Measurements from ENCODE around the gene CTDSP2. TPM values are rescaled to one million over a fixed set of nuclear protein-coding genes. Genes with fewer than 3 reads are reported as not detected.

Gene CTDSP2
- total RNA-seq, 1 experiment from 2014 or later, result 82.7 TPM

GRCh38 chr12:57854965-57855364, 8.4 kb upstream of the CTDSP2 start:
- H3K27ac ChIP-seq (ENCODE audit: low read depth, low read length), result no peak overlapping the region
- BruUV-seq (replicated peaks), result no TSS peak
- intact Hi-C loops (cut with micrococcal nuclease), result no loop called here
- no peaks in the 10 kb centered on the region for H3K9me3 ChIP-seq (ENCODE audit: control insufficient read depth in 1 of 2, insufficient read depth in 1 of 2, low read depth in 1 of 2, low read length in 2 of 2)
- TF ChIP-seq JUND (IDR thresholded peaks at IDR 0.05) (no peak), ZNF274 (IDR thresholded peaks at IDR 0.05; ENCODE audit: low read depth, low read length) (no peak), POLR2AphosphoS5 (IDR thresholded peaks at IDR 0.05; ENCODE audit: low read depth, low read length) (no peak), CTCF (IDR thresholded peaks at IDR 0.05 in 2 of 3, conservative IDR thresholded peaks at IDR 0.05 in 1 of 3; ENCODE audit: borderline replicate concordance in 1 of 3, insufficient read depth in 1 of 3, low read depth in 2 of 3, low read length in 2 of 3) (no peak), YY1 (IDR thresholded peaks at IDR 0.05; ENCODE audit: extremely low read depth, insufficient replicate concordance, low read depth, low read length) (no peak), MAX (IDR thresholded peaks at IDR 0.05) (no peak), SP1 (IDR thresholded peaks at IDR 0.05; ENCODE audit: low read depth) (no peak), POLR2A (IDR thresholded peaks at IDR 0.05; ENCODE audit: borderline replicate concordance, extremely low read depth, insufficient read depth, insufficient read length) (no peak)
- ChIA-PET CTCF (no interaction called here), POLR2A (no interaction called here), RAD21 (ENCODE audit: low non-redundant PET in 1 of 2, low total read pairs in 2 of 2, uncharacterized antibody in 2 of 2, unreplicated experiment in 2 of 2) (no interaction called here)
- H3K79me2 ChIP-seq (ENCODE audit: insufficient read depth, low read length), result no peaks in the 10 kb centered on the region
- no peaks in the 10 kb centered on the region for H3K36me3 ChIP-seq (ENCODE audit: control insufficient read depth in 1 of 2, insufficient read depth in 2 of 2, low read length in 2 of 2)
- H3K27me3 ChIP-seq (ENCODE audit: insufficient read depth, low read length), result no peaks in the 10 kb centered on the region
- no peak overlapping the region for H3K4me3 ChIP-seq (replicated peaks in 1 of 2; ENCODE audit: low read depth in 1 of 2, low read length in 2 of 2)
- H2AFZ ChIP-seq (ENCODE audit: low read depth, low read length, poor library complexity, severe bottlenecking), result no peak overlapping the region
- no peaks in the 10 kb centered on the region for H4K20me1 ChIP-seq (ENCODE audit: insufficient read depth)
- peaks cover 0 to 7% of the 10 kb centered on the region in 2 experiments; a peak in 1 of 4 replicates for H3K4me1 ChIP-seq (ENCODE audit: control insufficient read depth in 1 of 2, insufficient read depth in 2 of 2, low read length in 2 of 2)
- ATAC-seq (no peak), DNase-seq (ENCODE audit: low read depth, low spot score) (no peak)
- no peak overlapping the region for H3K4me2 ChIP-seq (ENCODE audit: low read length)
- no peak overlapping the region for H3K9ac ChIP-seq (ENCODE audit: low read length)
- H3K9me2 ChIP-seq (ENCODE audit: insufficient read depth), result no peaks in the 10 kb centered on the region

All from HCT116 (cell line).